NB4 (cell line): ENCODE results near the gene C11orf87.

Experiments
- CTCF ChIP-seq: IDR thresholded peaks from one replicate; pipeline ENCODE4 v1.5.1; 2012; ENCODE audit warnings: low read depth, low read length
- POLR2A ChIP-seq: IDR thresholded peaks from 2 replicates; pipeline ENCODE4 v1.6.1; 2011; ENCODE audit warnings: mild to moderate bottlenecking; ENCODE audit not compliant: insufficient read length; ENCODE audit errors: extremely low read depth

- TF ChIP-seq CTCF (no peak), POLR2A (no peak)
Measured at GRCh38 chr11:109421981-109422869, at the start of gene C11orf87.
